ENCODE measurements around the gene TLK2. TPM values are rescaled to one million over a fixed set of nuclear protein-coding genes. Genes with fewer than 3 reads are reported as not detected.

TLK2 gene
- total and polyA plus RNA-seq, 9 donors = 23.4 to 50.2 (median 35.7) TPM

GRCh38 chr17:62596662-62597061 lies 118.0 kb downstream of the TLK2 start:
- no peaks in the 10 kb centered on the region for H3K36me3 ChIP-seq
- H3K27ac ChIP-seq = no peak overlapping the region
- no peak for TF ChIP-seq POLR2A (IDR thresholded peaks at IDR 0.05)
- no peak for TF ChIP-seq EP300 (IDR thresholded peaks at IDR 0.05)
- no peak for TF ChIP-seq CTCF (IDR thresholded peaks at IDR 0.05)
- no peaks in the 10 kb centered on the region for H3K27me3 ChIP-seq
- intact Hi-C loops (cut with DNase I) = loop anchor here in 1 of 4 donors (5.0 kb wide), 1 partner anchor 371 kb away; the partner anchor contains the start of gene TANC2
- DNase-seq = no peak
- no peaks in the 10 kb centered on the region for H3K4me1 ChIP-seq (ENCODE audit: insufficient read depth)
- 95 to 99% (median 98%) methylated on average over 2 of the region's 2 CpGs for WGBS, 3 donors
- H3K4me3 ChIP-seq = no peak overlapping the region
- H3K9me3 ChIP-seq = no peaks in the 10 kb centered on the region

GRCh38 chr17:62597150-62597549 lies 118.5 kb downstream of the TLK2 start:
- H3K36me3 ChIP-seq = no peaks in the 10 kb centered on the region
- TF ChIP-seq CTCF (IDR thresholded peaks at IDR 0.05) = no peak
- no peak for TF ChIP-seq POLR2A (IDR thresholded peaks at IDR 0.05)
- no peak for TF ChIP-seq EP300 (IDR thresholded peaks at IDR 0.05)

GRCh38 chr17:62597920-62598319 lies 119.3 kb downstream of the TLK2 start:
- Histone ChIP-seq H3K36me3 (no peaks in the 10 kb centered on the region), H3K9me3 (no peaks in the 10 kb centered on the region), H3K4me1 (ENCODE audit: insufficient read depth) (no peaks in the 10 kb centered on the region), H3K4me3 (no peak overlapping the region), H3K27me3 (no peaks in the 10 kb centered on the region), H3K27ac (no peak overlapping the region)
- peak in 2 of 5 donors; percentile 28 to 50 for DNase-seq
- TF ChIP-seq POLR2A (IDR thresholded peaks at IDR 0.05) = no peak
- no peak for TF ChIP-seq EP300 (IDR thresholded peaks at IDR 0.05)
- no peak for TF ChIP-seq CTCF (IDR thresholded peaks at IDR 0.05)
- intact Hi-C loops (cut with DNase I) = loop anchor here in 1 of 4 donors (5.0 kb wide), 1 partner anchor 369 kb away; the partner anchor contains the start of gene TANC2
- 59 to 73% (median 61%) methylated on average over 2 of the region's 2 CpGs for WGBS, 3 donors

More at GRCh38 chr17:62597150-62597549, 118.5 kb downstream of the TLK2 start:
- Histone ChIP-seq H3K4me1 (ENCODE audit: insufficient read depth) (no peaks in the 10 kb centered on the region), H3K9me3 (no peaks in the 10 kb centered on the region), H3K27me3 (no peaks in the 10 kb centered on the region), H3K4me3 (no peak overlapping the region), H3K27ac (no peak overlapping the region)
- no peak for DNase-seq
- WGBS, 3 donors = 97 to 99% (median 99%) methylated on average over 2 of the region's 2 CpGs
- intact Hi-C loops (cut with DNase I) = loop anchor here in 1 of 4 donors (5.0 kb wide), 1 partner anchor 370 kb away; the partner anchor contains the start of gene TANC2

- no peaks in the 10 kb centered on the region for H3K4me1 ChIP-seq (ENCODE audit: insufficient read depth)
- intact Hi-C loops (cut with DNase I) = loop anchor here in 1 of 4 donors (5.0 kb wide), 1 partner anchor 367 kb away; the partner anchor contains the start of gene TANC2
- H3K27me3 ChIP-seq = no peaks in the 10 kb centered on the region
- no peak overlapping the region for H3K4me3 ChIP-seq
- TF ChIP-seq EP300 (IDR thresholded peaks at IDR 0.05) (no peak), CTCF (IDR thresholded peaks at IDR 0.05) (no peak), POLR2A (IDR thresholded peaks at IDR 0.05) (no peak)
- H3K9me3 ChIP-seq = no peaks in the 10 kb centered on the region
- DNase-seq = no peak
- no peak overlapping the region for H3K27ac ChIP-seq
- H3K36me3 ChIP-seq = no peaks in the 10 kb centered on the region
- 91 to 92% (median 92%) methylated on average over 6 of the region's 6 CpGs for WGBS, 3 donors
Observed at GRCh38 chr17:62599964-62600657, 121.5 kb downstream of the TLK2 start.
